Measurements from ENCODE around the gene RNF115. TPM values are rescaled to one million over a fixed set of nuclear protein-coding genes. Genes with fewer than 3 reads are reported as not detected.
A peak's percentile ranks its signal among the peaks of the same experiment; 100 is the strongest.

The RNF115 gene
- total and polyA plus RNA-seq, 4 donors: 3.2 to 10.0 (median 7.6) TPM

DNA sequence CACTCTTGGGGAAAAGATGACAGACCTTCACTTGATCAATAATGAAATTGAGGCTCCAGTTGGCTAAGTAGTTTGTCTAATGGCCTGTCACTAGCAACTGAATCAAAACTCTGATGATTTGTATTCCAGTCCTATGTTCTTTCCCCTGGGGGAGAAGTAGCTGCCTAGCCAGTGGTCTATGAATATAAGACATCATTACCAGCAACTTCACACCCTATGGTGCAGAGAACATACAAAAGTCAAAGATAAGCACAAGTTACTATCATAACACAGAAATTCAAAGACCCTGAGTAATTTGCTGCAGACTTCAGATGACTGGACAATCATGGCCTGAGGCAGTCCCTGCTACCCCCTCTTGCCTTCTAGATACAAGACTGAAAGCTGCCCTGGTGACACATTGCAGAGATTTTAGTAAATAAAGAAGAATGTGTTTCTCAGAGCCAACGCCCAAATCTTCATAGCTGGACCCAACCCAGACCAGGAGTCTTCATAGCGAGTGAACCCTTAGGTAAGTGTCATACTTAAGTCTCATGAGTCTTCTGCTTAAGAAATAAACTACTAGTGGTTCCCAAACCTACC, 117.7 kb downstream of the RNF115 start:
- WGBS: 32% methylated on average over 2 of the region's 2 CpGs
- TF ChIP-seq, protein P1, sequence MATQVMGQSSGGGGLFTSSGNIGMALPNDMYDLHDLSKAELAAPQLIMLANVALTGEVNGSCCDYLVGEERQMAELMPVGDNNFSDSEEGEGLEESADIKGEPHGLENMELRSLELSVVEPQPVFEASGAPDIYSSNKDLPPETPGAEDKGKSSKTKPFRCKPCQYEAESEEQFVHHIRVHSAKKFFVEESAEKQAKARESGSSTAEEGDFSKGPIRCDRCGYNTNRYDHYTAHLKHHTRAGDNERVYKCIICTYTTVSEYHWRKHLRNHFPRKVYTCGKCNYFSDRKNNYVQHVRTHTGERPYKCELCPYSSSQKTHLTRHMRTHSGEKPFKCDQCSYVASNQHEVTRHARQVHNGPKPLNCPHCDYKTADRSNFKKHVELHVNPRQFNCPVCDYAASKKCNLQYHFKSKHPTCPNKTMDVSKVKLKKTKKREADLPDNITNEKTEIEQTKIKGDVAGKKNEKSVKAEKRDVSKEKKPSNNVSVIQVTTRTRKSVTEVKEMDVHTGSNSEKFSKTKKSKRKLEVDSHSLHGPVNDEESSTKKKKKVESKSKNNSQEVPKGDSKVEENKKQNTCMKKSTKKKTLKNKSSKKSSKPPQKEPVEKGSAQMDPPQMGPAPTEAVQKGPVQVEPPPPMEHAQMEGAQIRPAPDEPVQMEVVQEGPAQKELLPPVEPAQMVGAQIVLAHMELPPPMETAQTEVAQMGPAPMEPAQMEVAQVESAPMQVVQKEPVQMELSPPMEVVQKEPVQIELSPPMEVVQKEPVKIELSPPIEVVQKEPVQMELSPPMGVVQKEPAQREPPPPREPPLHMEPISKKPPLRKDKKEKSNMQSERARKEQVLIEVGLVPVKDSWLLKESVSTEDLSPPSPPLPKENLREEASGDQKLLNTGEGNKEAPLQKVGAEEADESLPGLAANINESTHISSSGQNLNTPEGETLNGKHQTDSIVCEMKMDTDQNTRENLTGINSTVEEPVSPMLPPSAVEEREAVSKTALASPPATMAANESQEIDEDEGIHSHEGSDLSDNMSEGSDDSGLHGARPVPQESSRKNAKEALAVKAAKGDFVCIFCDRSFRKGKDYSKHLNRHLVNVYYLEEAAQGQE (IDR thresholded peaks at IDR 0.05): no peak
- Histone ChIP-seq H3K9ac (ENCODE audit: low read depth in 1 of 2, low read length in 2 of 2) (peak overlapping the region; percentile 42 to 87), H3K4me1 (ENCODE audit: control insufficient read depth in 4 of 4, insufficient read depth in 4 of 4, low read length in 3 of 4) (peaks cover 10 to 76% (median 51%) of the 10 kb centered on the region in 4 donors), H3K9me3 (ENCODE audit: control insufficient read depth in 4 of 4, low read length in 3 of 4) (no peaks in the 10 kb centered on the region), H3K4me3 (ENCODE audit: low read depth in 1 of 3, low read length in 3 of 3) (peak overlapping the region in 2 of 3 donors; percentile 70 to 74), H3K27ac (ENCODE audit: low read depth in 1 of 2, low read length in 2 of 2) (peak overlapping the region; percentile 93 to 96), H3K36me3 (ENCODE audit: control insufficient read depth in 4 of 4, insufficient read depth in 3 of 4, low read depth in 1 of 4, low read length in 3 of 4) (no peaks in the 10 kb centered on the region), H3K27me3 (ENCODE audit: control insufficient read depth in 4 of 4, insufficient read depth in 4 of 4, low read length in 3 of 4) (no peaks in the 10 kb centered on the region)
- DNase-seq (ENCODE audit: low spot score): no peak

DNA sequence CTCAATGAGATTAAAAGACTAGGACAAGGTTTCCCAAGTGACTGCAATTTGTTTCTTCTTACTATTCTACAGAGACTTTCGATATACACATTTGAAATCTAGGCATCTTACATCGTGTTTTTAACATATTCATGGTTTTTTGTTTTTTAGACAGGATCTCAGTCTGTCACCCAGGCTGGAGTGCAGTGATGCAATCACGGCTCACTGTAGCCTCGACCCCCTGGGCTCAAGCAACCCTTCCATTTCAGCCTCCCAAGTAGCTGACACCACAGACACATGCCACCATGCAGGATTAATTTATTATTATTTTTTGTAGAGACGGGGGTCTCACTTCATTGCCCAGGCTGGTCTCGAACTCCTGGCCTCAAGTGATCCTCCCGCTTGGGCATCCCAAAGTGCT, 118.3 kb downstream of the RNF115 start:
- no peak for DNase-seq (ENCODE audit: low spot score)
- H3K9ac ChIP-seq (ENCODE audit: low read depth in 1 of 2, low read length in 2 of 2): no peak overlapping the region
- TF ChIP-seq GABPA (IDR thresholded peaks at IDR 0.05 in 1 of 2, conservative IDR thresholded peaks at IDR 0.05 in 1 of 2): no peak
- TF ChIP-seq, protein P2, sequence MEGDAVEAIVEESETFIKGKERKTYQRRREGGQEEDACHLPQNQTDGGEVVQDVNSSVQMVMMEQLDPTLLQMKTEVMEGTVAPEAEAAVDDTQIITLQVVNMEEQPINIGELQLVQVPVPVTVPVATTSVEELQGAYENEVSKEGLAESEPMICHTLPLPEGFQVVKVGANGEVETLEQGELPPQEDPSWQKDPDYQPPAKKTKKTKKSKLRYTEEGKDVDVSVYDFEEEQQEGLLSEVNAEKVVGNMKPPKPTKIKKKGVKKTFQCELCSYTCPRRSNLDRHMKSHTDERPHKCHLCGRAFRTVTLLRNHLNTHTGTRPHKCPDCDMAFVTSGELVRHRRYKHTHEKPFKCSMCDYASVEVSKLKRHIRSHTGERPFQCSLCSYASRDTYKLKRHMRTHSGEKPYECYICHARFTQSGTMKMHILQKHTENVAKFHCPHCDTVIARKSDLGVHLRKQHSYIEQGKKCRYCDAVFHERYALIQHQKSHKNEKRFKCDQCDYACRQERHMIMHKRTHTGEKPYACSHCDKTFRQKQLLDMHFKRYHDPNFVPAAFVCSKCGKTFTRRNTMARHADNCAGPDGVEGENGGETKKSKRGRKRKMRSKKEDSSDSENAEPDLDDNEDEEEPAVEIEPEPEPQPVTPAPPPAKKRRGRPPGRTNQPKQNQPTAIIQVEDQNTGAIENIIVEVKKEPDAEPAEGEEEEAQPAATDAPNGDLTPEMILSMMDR (IDR thresholded peaks at IDR 0.05; ENCODE audit: low read depth, low read length, missing input control): no peak
- H3K4me3 ChIP-seq (ENCODE audit: low read depth in 1 of 3, low read length in 3 of 3): peak overlapping the region in 2 of 3 donors; percentile 70 to 74
- 68% methylated on average over 7 of the region's 7 CpGs for WGBS
- H3K27ac ChIP-seq (ENCODE audit: low read depth in 1 of 2, low read length in 2 of 2): no peak overlapping the region
- H3K4me1 ChIP-seq (ENCODE audit: control insufficient read depth in 4 of 4, insufficient read depth in 4 of 4, low read length in 3 of 4): peaks cover 10 to 72% (median 46%) of the 10 kb centered on the region in 4 donors
- no peaks in the 10 kb centered on the region for H3K36me3 ChIP-seq (ENCODE audit: control insufficient read depth in 4 of 4, insufficient read depth in 3 of 4, low read depth in 1 of 4, low read length in 3 of 4)
- no peaks in the 10 kb centered on the region for H3K9me3 ChIP-seq (ENCODE audit: control insufficient read depth in 4 of 4, low read length in 3 of 4)
- H3K27me3 ChIP-seq (ENCODE audit: control insufficient read depth in 4 of 4, insufficient read depth in 4 of 4, low read length in 3 of 4): no peaks in the 10 kb centered on the region

DNA sequence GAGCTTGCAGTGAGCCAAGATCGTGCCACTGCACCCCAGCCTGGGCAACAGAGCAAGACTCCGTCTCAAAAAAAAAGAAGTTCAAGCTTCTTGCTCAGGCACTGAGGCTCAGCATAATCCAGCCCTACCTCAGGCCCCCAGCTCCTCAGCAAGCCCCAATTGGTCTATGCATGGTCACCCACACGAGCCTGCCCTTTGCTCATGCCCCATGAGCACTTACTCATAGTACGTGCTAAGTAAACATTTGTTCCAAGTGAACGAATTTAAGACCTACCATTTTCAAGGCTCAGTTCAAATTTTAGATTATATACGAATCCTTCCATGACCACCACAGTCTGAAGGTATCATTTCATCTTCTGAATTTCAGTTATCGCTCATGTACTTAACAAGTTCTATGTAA, 121.1 kb downstream of the RNF115 start:
- Histone ChIP-seq H3K9ac (ENCODE audit: low read depth in 1 of 2, low read length in 2 of 2) (no peak overlapping the region), H3K9me3 (ENCODE audit: control insufficient read depth in 4 of 4, low read length in 3 of 4) (no peaks in the 10 kb centered on the region), H3K4me1 (ENCODE audit: control insufficient read depth in 4 of 4, insufficient read depth in 4 of 4, low read length in 3 of 4) (peaks cover 9 to 55% (median 30%) of the 10 kb centered on the region in 4 donors), H3K36me3 (ENCODE audit: control insufficient read depth in 4 of 4, insufficient read depth in 3 of 4, low read depth in 1 of 4, low read length in 3 of 4) (no peaks in the 10 kb centered on the region), H3K4me3 (ENCODE audit: low read depth in 1 of 3, low read length in 3 of 3) (no peak overlapping the region), H3K27ac (ENCODE audit: low read depth in 1 of 2, low read length in 2 of 2) (no peak overlapping the region), H3K27me3 (ENCODE audit: control insufficient read depth in 4 of 4, insufficient read depth in 4 of 4, low read length in 3 of 4) (no peaks in the 10 kb centered on the region)
- WGBS: 77% methylated on average over 7 of the region's 7 CpGs
- DNase-seq (ENCODE audit: low spot score): no peak
- TF ChIP-seq, protein P3, sequence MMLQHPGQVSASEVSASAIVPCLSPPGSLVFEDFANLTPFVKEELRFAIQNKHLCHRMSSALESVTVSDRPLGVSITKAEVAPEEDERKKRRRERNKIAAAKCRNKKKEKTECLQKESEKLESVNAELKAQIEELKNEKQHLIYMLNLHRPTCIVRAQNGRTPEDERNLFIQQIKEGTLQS (IDR thresholded peaks at IDR 0.05): no peak
- no peak for TF ChIP-seq FOXA2 (IDR thresholded peaks at IDR 0.05)
- TF ChIP-seq EGR1 (IDR thresholded peaks at IDR 0.05; ENCODE audit: low read depth in 2 of 2): no peak
- TF ChIP-seq HNF4A (conservative IDR thresholded peaks at IDR 0.05): no peak
- no peak for TF ChIP-seq JUND (IDR thresholded peaks at IDR 0.05)
- TF ChIP-seq, protein P2 (IDR thresholded peaks at IDR 0.05; ENCODE audit: low read depth, low read length, missing input control): no peak
- TF ChIP-seq, protein P4, sequence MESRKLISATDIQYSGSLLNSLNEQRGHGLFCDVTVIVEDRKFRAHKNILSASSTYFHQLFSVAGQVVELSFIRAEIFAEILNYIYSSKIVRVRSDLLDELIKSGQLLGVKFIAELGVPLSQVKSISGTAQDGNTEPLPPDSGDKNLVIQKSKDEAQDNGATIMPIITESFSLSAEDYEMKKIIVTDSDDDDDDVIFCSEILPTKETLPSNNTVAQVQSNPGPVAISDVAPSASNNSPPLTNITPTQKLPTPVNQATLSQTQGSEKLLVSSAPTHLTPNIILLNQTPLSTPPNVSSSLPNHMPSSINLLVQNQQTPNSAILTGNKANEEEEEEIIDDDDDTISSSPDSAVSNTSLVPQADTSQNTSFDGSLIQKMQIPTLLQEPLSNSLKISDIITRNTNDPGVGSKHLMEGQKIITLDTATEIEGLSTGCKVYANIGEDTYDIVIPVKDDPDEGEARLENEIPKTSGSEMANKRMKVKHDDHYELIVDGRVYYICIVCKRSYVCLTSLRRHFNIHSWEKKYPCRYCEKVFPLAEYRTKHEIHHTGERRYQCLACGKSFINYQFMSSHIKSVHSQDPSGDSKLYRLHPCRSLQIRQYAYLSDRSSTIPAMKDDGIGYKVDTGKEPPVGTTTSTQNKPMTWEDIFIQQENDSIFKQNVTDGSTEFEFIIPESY (IDR thresholded peaks at IDR 0.05): no peak
- TF ChIP-seq HNF4G (IDR thresholded peaks at IDR 0.05): no peak
- TF ChIP-seq RXRA (IDR thresholded peaks at IDR 0.05): no peak
- TF ChIP-seq, protein P5, sequence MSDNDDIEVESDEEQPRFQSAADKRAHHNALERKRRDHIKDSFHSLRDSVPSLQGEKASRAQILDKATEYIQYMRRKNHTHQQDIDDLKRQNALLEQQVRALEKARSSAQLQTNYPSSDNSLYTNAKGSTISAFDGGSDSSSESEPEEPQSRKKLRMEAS (IDR thresholded peaks at IDR 0.05): no peak
- no peak for TF ChIP-seq RAD21 (IDR thresholded peaks at IDR 0.05)
- TF ChIP-seq YY1 (IDR thresholded peaks at IDR 0.05): no peak
- TF ChIP-seq SP1 (IDR thresholded peaks at IDR 0.05): no peak
